Activated CD4-positive, alpha-beta T cell treated with anti-CD3 and anti-CD28 coated beads, Interleukin-2, amount 50 U/mL, for 4 hours (primary cell): ENCODE data around the gene UGT1A8.
"Not testable (repeated sequence)": the region's sequence is repeated elsewhere in the genome, so short reads cannot be mapped to it uniquely, and the experiment has no call there.

Experiments
- DNase-seq, 2 experiments: peaks; one replicate each; pipeline ENCODE4 v3.0.0-alpha.2; 2020

UGT1A8 gene

DNA sequence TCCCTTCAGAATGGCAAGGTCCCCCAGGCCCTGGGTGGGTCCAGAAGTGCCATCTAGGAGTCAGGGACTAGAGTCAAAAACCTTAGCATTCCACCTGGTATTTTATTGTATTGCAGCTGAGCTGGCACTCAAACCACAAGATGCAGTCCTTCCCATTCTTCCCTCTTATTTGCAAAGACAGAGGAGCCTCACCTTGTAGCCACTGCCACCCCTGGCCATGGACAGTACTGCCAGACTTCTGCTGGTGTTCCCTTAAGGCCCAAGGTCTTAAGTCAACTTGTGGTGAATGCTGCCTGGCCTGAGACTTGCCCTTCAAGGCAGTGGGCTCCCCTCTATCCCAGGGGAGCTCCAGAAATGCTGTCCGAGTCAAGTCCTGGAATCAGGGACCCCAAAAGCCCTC, 25.7 kb downstream of the UGT1A8 start:
- no peak for DNase-seq

DNA sequence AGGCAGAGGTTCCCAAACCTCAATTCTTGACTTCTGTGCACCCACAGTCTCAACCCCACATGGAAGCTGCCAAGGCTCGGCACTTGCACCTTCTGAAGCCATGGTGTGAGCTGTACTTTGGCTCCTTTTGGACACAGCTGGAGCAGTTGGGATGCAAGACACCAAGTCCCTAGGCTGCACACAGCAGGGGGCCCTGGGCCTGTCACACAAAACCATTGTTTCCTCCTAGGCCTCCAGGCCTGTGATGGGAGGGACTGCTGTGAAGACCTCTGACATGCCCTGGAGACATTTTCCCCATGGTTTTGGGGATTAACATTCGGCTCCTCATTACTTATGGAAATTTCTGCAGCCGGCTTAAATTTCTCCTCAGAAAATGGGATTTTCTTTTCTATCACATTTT, 28.6 kb downstream of the UGT1A8 start:
- not testable (repeated sequence) for DNase-seq

DNA sequence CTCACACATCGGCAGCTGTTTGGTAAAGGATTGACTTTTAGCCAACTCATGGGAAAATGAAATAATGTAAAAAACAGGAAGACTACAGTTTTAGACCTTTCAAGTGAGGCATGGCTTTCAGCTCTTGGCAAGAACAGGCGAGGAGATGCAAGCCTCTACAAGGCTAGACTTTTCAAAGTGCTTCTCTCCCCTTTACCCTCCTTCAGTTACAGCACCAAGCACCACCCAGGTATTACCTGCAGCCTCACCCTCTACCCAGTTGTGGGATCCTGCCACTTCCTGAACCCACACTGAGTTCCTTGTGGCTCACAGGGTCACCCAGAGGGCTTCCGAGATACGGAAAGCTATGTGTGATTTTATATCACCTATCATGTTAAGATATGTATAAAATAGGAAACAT, 33.5 kb downstream of the UGT1A8 start:
- DNase-seq = no peak

DNA sequence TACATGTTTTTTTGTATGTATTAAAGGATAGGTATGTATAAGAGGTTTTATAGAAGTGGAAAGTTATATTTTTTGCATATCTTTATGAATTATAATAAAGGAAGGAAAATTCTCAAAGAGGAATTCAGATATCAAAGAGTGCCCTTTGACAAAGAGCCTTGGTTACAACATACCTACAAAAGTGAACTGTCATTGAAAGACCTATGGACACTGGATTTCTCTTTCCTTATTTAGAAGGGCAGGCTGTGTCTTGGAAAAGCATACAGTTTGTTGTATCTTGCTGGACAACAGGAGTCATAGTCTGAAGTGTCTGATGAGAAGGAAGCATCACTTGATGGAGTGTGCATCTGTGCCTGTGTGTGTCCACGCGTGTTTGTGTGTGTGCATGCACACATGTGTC, 34.0 kb downstream of the UGT1A8 start:
- DNase-seq = no peak

DNA sequence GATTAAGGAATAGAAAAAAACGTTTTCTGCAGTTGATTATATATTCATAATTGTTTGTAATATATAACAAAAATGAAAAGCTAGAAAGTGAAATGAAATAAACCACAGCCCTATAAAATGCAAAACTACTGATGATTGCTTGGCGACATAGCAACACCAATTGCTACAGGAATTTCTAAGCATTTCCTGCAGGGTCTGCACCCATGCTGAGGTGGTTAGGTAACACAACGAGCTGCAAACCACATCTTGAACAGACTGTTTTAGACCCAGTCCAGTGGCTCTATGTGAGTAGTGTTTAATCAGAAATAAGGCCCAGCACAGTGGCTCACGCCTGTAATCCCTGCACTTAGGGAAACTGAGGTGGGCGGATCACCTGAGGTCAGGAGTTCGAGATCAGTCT, 37.1 kb downstream of the UGT1A8 start:
- DNase-seq = no peak

DNA sequence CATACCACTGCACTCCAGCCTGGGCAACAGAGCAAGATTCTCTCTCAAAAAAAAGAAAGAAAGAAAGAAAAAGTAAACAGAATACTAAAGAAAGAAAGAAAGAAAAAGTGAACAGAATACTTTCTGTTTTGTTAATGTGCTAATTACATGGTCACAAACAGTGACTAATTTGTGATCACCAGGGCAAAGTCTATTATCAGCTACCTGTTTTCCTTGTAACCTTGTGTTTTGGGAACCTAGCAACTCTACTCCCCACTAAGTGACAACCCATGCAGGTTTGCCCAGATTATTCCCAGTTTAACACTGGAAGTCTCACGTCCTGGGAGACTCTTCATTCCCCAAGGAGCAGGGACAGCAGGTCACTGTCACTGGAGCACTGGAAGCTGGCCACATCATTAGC, 37.6 kb downstream of the UGT1A8 start:
- DNase-seq = no peak

DNA sequence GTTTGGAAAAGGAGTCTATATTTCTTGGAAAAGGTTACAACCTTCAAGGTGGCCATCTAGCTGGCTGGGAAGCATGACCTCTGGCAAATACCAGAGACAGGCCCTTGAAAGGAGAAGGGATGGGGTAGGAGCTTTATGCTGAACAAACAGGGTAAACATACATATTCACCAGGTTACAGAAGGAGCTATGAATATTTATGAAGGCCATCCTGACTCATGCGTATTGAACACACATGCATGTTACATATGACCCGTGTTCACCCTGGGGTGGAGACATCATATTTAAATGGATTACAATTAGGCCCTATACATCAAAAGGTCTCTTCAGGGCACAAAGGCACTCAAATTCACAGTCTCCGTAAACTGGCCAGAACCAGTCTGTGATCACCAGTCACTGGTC, 38.5 kb downstream of the UGT1A8 start:
- not testable (repeated sequence) for DNase-seq

DNA sequence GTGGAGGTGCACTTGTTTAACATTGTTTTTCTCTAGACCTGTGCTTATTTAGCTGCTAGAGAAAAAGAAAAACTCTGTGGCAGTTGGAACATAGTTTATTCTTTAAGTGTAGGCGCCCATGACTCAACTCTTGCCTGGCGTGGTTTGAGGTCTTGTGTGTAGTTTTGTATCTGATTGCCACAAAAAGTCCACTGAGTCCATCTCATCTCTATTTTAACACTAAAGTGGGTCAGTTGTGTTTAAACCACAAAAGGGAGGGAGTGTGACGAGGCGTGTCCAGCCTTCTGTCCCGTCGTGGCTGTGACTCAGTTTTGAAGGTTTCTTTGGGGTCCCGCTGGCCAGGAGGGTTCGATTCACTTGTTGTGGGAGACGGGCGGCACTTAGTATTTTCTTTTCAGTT, 39.0 kb downstream of the UGT1A8 start:
- no peak for DNase-seq

DNA sequence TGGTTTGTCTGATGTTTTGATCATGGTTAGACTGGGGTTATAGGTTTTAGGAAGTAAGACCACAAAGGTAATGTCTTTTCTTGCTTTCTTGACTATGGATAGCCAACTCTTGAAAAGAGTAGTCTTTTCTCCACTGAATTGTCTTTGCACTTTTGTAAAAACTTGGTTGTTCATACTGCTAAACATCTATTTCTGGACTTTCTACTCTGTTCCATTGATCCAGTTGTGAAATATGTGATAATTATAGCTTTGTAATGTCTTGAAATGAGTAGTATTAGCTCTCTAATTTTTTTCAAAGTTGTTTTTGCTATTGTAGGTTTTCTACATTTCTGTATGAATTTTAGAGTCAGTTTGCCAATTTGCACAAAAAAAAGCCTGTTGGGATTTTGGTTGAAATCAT, 41.2 kb downstream of the UGT1A8 start:
- DNase-seq = no peak

DNA sequence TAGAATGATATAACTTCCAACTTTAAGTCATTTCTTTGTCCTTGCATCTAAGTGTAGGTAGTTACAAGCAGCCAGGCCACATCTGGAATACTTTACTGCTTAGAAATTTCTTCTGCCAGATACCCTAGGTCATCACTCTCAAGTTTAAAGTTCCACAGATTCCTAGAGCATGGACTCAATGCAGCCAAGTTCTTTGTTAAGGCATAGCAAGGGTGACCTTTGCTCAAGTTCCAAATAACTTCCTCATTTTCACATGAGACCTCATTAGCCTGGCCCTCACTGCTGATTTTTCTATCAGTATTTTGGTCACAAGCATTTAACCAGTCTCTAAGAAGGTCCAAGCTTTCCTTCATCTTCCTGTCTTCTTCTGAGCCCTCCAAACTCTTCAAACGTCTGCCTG, 46.5 kb downstream of the UGT1A8 start:
- no peak for DNase-seq

DNA sequence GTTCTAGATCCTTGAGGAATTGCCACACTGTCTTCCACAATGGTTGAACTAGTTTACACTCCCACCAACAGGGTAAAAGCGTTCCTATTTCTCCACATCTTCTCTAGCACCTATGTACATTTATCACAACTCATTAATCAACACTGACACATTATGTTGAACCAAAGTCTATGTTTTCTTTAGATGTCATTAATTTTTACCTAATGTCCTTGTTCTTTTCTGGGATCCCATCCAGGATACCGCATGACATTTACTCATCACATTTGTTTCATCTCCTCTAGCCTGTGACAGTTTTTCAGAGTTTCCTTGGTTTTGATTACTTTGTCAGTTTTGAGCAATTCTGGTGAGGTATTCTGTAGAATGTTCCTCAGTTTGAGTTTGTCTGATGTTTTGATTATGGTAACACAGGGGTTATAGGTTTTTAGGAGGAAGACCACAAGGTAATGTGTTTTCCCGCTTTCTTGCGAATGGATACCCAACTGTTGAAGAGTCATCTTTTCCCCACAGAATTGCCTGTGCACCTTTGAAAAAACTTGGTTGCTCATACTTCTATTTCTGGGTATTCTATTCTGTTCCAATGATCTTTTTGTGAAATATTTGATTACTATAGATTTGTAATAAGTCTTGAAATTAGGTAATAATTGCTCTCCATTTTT, 51.3 kb downstream of the UGT1A8 start:
- DNase-seq = no peak

DNA sequence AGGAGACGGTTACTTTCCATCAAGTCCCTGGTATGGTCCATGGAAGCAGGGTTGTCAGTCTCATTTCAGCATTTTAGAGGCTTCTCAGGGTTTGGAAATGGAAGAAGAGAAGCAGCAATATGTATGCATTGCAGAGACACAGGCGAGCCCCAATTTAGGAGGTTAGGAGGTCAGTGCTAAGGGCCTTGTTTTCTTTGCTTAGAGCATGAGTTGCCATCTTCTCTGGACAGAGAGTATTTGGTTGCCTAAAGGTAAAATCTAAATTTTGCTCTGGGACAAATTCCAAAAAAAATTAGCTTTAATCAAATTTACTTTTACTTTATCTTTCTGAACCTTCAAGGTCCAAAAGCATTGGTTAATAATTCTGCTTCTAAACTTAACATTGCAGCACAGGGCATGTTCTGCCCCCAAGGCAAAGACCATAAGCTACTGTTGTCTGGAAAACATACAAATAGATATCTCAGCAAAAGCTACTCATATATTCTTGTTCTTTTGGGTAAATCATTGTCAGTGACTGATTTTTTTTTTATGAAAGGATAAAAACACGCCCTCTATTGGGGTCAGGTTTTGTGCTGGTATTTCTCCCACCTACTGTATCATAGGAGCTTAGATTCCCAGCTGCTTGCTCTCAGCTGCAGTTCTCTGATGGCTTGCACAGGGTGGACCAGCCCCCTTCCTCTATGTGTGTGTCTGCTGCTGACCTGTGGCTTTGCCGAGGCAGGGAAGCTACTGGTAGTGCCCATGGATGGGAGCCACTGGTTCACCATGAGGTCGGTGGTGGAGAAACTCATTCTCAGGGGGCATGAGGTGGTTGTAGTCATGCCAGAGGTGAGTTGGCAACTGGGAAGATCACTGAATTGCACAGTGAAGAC, 54.1 kb downstream of the UGT1A8 start, which contains the start of gene UGT1A9:
Gene UGT1A9, plus strand, starts transcription at position 609 of the 872 bp plus-strand sequence. Its CDS starts 37 bp downstream, at position 646.
- DNase-seq = no peak

DNA sequence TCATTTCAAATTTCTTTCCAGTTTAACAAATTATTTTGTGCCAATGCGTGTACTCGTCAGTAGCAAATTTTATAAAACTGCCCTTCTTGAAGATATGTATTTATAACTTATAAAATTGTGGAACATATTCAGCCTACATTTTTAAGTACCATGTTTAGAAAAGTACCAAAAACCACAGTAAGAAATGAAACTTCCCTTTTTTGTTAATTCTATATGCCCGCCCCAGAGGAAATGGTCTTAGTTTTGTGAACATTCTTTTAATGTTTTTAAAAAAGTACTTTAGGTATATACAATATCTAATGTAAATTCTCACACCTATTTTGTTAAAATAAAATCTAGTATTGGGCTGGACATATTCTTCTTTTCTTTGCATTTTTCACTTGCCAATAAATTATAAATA, 55.5 kb downstream of the UGT1A8 start:
- no peak for DNase-seq

DNA sequence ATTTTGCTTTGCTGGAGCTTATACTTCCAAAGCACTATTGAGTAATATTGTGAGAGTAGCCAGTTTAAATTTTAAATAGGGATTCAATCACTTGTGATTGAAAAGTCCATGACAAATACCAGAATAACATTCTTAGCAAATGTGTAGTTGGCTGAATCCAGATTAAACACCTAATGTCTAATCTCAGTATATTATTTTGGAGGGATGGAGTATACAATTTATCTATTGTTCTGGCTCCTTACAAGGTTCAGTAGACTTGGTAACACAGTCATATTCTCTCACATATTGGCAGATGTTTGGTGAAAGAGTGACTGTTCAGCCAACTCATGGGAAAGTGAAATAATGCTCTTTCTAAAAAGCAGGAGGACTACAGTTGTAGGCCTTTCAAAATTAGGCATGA, 56.5 kb downstream of the UGT1A8 start:
- no peak for DNase-seq

DNA sequence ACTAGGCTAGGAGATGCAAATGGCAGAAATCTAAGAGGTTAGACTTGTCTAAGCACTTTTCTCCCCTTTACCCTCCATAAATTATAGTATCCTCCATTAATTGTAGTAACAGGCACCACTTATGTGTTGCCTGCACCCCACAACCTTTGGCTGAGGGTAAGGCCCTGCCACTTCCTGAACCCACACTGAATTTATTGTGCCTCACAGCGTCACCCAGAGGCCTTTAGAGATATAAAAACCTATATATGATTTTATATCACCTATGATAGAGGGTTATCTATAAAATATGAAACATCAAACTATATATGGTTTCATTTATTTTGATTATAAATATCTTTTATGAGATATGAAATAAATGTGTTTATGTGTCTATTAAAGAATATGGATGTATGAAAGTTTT, 56.9 kb downstream of the UGT1A8 start:
- no peak for DNase-seq

DNA sequence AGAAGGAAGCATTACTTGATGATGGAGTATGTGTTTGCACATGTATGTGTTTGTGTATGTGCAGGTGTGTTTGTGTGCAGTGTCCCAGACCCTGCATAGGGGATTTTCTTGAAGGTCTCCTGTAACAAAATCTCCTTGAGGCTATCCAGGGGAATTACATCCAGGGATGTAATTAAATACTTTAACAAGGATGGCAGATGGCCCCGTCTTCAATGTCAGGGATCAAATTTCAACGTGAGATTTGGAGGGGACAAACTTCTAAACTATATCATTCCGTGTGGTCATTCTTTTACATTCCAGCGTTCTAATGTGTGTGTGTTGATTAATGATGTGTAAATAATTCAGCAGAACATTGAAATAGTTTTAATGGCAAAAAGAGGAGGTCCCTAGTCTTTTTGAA, 57.6 kb downstream of the UGT1A8 start:
- no peak for DNase-seq

DNA sequence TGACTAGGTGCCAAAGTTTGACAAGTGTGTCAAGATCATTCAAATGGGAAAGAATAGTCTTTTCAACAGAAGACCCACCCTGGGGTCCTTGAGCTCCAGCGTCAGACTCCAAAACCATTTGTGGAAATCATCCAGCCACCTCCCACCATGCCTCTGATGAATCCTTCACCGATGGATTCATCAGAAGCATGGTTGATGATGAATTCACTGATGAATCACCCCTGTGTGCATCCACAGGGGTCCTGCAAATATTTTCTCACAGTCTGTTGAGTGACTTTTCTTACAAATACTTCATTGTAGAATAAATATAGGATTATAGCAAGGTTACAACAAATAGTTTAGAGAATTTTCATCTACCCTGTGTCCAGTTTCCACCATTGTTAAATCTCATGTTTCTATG, 58.6 kb downstream of the UGT1A8 start:
- no peak for DNase-seq

DNA sequence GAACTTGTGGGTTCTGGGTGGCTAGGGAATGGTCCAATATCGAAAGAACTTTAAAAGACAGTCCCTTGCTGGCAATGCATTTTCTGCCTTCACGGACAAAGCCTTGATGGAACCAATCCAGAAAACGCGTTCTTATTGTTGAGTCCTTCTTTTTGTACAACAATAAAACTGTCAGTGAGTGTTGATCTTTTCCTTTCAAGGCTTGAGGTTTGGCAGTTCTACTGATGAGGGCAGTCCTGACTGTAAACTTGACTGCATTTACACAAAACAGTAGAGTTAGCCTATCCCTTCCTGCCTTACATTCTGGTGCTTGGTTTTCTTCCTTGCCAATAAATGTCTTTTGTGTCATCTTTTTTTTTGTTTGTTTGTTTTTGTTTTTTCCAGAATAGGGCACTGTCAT, 61.8 kb downstream of the UGT1A8 start:
- DNase-seq = no peak

DNA sequence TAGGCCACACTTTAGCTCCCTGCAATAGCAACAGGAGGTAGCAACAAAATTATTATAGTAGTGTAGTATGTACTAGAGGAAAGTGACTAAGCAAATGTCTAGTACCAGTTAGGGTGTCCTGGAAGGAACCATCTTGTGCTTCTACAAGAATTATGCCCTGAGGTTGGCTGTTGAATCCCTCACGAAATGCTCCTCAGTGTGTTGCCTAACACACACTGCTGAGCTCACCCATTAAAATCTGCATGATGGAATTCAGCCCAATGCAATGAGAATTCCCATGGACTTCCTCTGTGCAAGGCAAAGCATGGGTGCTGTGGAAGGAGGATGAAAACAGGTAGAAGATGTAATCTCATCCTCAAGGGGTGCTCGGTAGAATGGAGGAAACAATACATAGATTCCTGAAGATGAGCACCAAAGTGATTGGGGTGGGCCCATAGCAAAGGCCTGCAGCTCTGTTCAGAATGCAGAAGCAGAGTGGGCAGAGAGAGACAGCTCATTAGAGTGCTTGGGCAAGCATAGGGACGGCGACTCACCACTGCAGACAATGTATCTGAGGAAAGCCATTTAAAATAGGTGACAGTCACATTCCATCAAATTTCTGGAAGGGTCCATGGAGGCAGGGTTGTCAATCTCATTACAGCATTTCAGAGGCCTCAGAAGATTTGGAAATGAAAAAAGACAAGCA, 63.1 kb downstream of the UGT1A8 start:
- DNase-seq = no peak

DNA sequence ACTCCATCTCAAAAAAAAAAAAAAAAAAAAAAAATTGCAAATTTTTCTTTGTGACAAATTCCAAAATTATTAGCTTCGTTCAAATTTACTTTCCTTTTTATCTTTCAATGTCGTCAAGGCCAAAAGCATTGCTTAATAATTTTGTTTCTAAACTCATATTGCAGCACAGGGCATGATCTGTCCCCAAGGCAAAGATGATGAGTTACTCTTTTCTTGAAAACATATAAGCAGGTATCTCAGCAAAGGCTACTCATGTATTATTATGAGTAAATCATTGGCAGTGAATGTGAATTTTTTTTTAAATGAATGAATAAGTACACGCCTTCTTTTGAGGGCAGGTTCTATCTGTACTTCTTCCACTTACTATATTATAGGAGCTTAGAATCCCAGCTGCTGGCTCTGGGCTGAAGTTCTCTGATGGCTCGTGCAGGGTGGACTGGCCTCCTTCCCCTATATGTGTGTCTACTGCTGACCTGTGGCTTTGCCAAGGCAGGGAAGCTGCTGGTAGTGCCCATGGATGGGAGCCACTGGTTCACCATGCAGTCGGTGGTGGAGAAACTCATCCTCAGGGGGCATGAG, 64.2 kb downstream of the UGT1A8 start, which contains the start of gene UGT1A7:
Gene UGT1A7, plus strand, starts transcription at position 381 of the 579 bp plus-strand sequence. Its CDS starts 37 bp downstream, at position 418.
- no peak for DNase-seq

DNA sequence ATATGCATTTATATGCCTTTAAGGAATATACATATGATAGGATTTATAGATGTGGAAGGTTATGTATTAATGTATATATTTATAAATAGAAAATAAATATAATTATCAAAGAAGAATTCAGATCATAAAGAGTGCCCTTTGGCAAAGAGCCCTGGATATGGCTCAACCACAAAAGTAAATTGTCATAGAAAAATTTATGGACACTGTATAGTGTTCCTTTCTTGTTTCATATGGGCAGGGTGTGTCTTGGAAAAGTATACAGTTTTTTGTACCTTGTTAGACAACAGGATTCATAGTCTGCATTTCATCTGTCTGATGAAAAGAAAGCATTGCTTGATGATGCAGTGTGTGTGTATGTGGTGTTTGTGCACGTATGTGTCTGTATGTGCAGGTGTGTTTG, 67.2 kb downstream of the UGT1A8 start:
- DNase-seq = no peak

DNA sequence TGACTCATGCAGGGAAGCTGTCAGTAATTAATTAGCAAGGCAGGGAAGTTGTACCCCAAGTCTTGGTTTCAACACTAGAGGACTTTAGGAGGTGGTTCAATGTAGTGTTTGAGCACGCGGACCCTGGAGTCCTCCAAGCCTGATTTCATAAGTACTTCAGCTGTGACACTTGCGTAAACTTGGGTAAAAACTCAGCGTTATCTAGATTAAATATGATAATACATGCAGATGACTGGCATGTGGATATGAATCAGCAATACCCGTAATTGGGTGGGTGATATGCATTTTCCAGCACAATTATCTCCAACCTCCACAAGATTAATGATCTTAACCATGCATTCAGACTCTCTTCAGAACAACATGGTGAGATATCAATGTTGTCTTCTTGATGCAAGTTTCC, 69.5 kb downstream of the UGT1A8 start:
- DNase-seq = no peak

DNA sequence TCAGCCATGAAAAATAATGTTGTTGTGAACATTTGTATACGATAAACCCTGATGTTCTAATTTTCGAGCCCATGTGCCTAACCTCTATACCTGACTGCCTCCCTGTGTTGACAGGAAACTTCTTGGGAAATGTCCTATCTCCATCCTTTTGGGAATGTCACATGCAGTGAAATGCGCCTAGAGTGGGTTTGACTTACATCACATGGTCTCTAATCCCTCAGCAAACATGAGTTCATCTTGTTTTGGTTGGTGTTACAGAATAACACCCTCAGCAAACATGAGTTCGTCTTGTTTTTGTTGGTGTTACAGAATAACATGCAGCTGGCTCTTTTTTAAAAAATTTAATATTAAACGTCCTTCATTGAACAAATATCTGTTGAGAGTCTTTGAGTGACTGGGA, 70.9 kb downstream of the UGT1A8 start:
- DNase-seq = no peak
